BE2C (cell line): ENCODE measurements around the gene PRKG1.

ENCODE experiments used
- DNase-seq: peaks from one replicate; pipeline ENCODE4 v3.0.0-alpha.2; 2020
- H3K27me3 ChIP-seq: fragments of 250-450 bp; sonication (Bioruptor Pico); 2 replicates; pipeline ENCODE4 v1.5.1; 2020; ENCODE audit warnings: mild to moderate bottlenecking
- H3K36me3 ChIP-seq: fragments of 250-450 bp; sonication (Bioruptor Pico); 2 replicates; pipeline ENCODE4 v1.5.1; 2020; ENCODE audit warnings: mild to moderate bottlenecking
- H3K4me1 ChIP-seq: fragments of 250-450 bp; sonication (Bioruptor Pico); 2 replicates; pipeline ENCODE4 v1.5.1; 2020
- H3K4me3 ChIP-seq: 2 replicates; pipeline ENCODE4 v1.5.1; 2011; ENCODE audit warnings: low read depth, low read length
- H3K9me3 ChIP-seq: fragments of 250-450 bp; sonication (Bioruptor Pico); 2 replicates; pipeline ENCODE4 v1.5.1; 2020
- CTCF ChIP-seq: IDR thresholded peaks from 2 replicates; pipeline ENCODE4 v1.5.1; 2012; ENCODE audit warnings: mild to moderate bottlenecking, low read depth, low read length

The PRKG1 gene

GRCh38 chr10:51888263-51888662, 814.0 kb downstream of the PRKG1 start:
- DNase-seq = no peak
- no peak overlapping the region for H3K4me3 ChIP-seq
- H3K27me3 ChIP-seq = no peaks in the 10 kb centered on the region
- TF ChIP-seq CTCF = no peak
- no peaks in the 10 kb centered on the region for H3K9me3 ChIP-seq
- no peaks in the 10 kb centered on the region for H3K4me1 ChIP-seq
- no peaks in the 10 kb centered on the region for H3K36me3 ChIP-seq

- Histone ChIP-seq H3K27me3 (no peaks in the 10 kb centered on the region), H3K9me3 (no peaks in the 10 kb centered on the region), H3K36me3 (no peaks in the 10 kb centered on the region), H3K4me1 (no peaks in the 10 kb centered on the region), H3K4me3 (no peak overlapping the region)
- no peak for DNase-seq
- no peak for TF ChIP-seq CTCF
Observed at GRCh38 chr10:51892313-51892712, 818.0 kb downstream of the PRKG1 start.

DNA sequence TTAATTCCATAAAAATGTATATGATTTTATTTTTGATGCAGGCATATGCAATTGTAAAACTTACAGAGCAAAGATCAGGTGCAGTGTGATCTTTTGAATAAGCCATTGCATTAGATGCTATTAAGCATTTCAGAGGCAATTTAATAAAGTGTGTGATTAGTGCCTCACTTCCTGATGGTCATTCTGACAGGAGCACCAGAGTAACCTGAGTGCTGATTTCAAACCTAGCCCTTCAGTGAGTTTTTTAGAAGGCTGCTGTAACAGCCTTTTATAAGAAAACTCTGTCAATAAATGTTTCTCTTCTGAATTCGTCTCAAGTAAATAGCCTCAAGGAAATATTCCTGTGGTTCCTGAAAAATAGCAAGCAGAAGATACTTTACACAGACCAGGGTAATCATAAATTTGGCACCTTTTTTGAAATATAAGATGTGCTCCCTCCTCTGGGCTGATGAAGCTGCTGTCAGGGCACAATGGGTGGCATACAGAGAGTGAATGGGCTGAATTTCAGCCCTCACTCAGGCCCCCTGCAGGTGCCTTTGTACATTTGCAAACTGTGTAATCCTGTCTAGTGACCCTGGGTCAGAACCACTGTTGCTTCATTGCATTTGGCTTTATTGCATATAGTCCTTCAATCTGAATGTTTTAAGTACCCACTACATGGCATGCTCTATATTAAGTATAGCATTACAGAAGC, 818.8 kb downstream of the PRKG1 start:
- Histone ChIP-seq H3K4me1 (no peaks in the 10 kb centered on the region), H3K27me3 (no peaks in the 10 kb centered on the region), H3K9me3 (no peaks in the 10 kb centered on the region), H3K4me3 (no peak overlapping the region), H3K36me3 (no peaks in the 10 kb centered on the region)
- TF ChIP-seq CTCF = peak; percentile 32
- no peak for DNase-seq

GRCh38 chr10:51894771-51895578, 820.7 kb downstream of the PRKG1 start:
- no peak for DNase-seq

DNA sequence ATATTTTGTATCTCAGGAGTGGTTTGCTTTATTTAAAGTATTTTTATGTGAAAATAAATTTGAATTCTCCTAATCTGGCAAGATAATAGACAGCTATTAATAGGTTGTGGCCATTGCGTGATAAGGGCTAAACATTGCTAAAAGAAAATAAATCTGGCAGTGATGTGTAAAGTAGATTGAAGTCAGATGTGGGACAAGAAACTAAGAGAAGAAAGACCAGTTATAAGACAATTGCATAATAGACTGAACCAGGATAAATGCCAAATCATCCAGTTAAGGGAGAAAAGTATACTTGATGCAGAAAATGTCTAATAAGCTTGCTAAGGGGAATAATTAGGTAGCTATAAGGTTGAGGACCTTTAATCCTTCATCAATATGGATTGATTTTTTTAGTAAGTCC, 822.6 kb downstream of the PRKG1 start:
- no peaks in the 10 kb centered on the region for H3K36me3 ChIP-seq
- DNase-seq = no peak

More at GRCh38 chr10:51894771-51895578, 820.7 kb downstream of the PRKG1 start:
- Histone ChIP-seq H3K9me3 (no peaks in the 10 kb centered on the region), H3K27me3 (no peaks in the 10 kb centered on the region), H3K4me3 (no peak overlapping the region), H3K4me1 (no peaks in the 10 kb centered on the region), H3K36me3 (no peaks in the 10 kb centered on the region)
- no peak for TF ChIP-seq CTCF

More for the DNA sequence above, 822.6 kb downstream of the PRKG1 start:
- TF ChIP-seq CTCF = no peak
- no peaks in the 10 kb centered on the region for H3K9me3 ChIP-seq
- H3K4me1 ChIP-seq = no peaks in the 10 kb centered on the region
- no peak overlapping the region for H3K4me3 ChIP-seq
- no peaks in the 10 kb centered on the region for H3K27me3 ChIP-seq
